Naive thymus-derived CD4-positive, alpha-beta T cell (primary cell): ENCODE results near the gene RSAD1. TPM values are rescaled to one million over a fixed set of nuclear protein-coding genes. Genes with fewer than 3 reads are reported as not detected.

Experiments
- ATAC-seq: fragments of 150-1000 bp; cut with Tn5 transposase; 2 replicates; pipeline ENCODE4 v1.10.0; 2021; ENCODE audit warnings: mild to moderate bottlenecking, moderate library complexity
- CTCF ChIA-PET: fragments of 350-600 bp; sonication (Branson Sonifier 250); formaldehyde crosslinking; loops from one replicate; lab custom pipeline; 2021; ENCODE audit warnings: antibody characterized with exemption; lab: Charles Lee
- POLR2A ChIA-PET: fragments of 350-600 bp; sonication (Branson Sonifier 250); formaldehyde crosslinking; loops from one replicate; lab custom pipeline; 2021; ENCODE audit warnings: antibody characterized with exemption, inconsistent platforms; lab: Charles Lee
- DNase-seq, 9 donors: peaks; one replicate each; pipeline versions ENCODE4 v3.0.0 to v3.0.0-alpha.2; 2020 to 2022; ENCODE audit warnings: mixed read lengths in 1 of 9
- H3K27ac ChIP-seq: one replicate; pipeline ENCODE4 v1.7.0; 2013; ENCODE audit warnings: mild to moderate bottlenecking, low read depth, low read length, moderate library complexity
- H3K27me3 ChIP-seq, 2 donors: one replicate each; pipeline ENCODE4 v1.7.0; 2013; ENCODE audit warnings: low read length in 2 of 2, mild to moderate bottlenecking in 2 of 2, moderate library complexity in 2 of 2; ENCODE audit not compliant: control insufficient read depth in 2 of 2, insufficient read depth in 2 of 2
- H3K36me3 ChIP-seq, 3 experiments: 1 replicate in 2 of 3; 2 replicates in 1 of 3; pipeline ENCODE4 v1.7.0; 2013; ENCODE audit warnings: low read length in 3 of 3, mild to moderate bottlenecking in 3 of 3, moderate library complexity in 1 of 3; ENCODE audit not compliant: insufficient read depth in 3 of 3, control insufficient read depth in 2 of 3
- H3K4me1 ChIP-seq, 2 donors: one replicate each; pipeline ENCODE4 v1.7.0; 2013; ENCODE audit warnings: low read length in 2 of 2, mild to moderate bottlenecking in 2 of 2, moderate library complexity in 1 of 2; ENCODE audit not compliant: control insufficient read depth in 2 of 2, insufficient read depth in 2 of 2
- H3K4me3 ChIP-seq: 2 replicates; pipeline ENCODE4 v1.7.0; 2013; ENCODE audit warnings: mild to moderate bottlenecking, low read length
- H3K9me3 ChIP-seq, 3 experiments: 1 replicate in 2 of 3; 2 replicates in 1 of 3; pipeline ENCODE4 v1.7.0; 2013; ENCODE audit warnings: low read length in 3 of 3; ENCODE audit not compliant: control insufficient read depth in 2 of 3
- H3K27ac Mint-ChIP-seq, 9 donors: one replicate each; pipeline ENCODE4 v1.8.0; 2020 to 2022; ENCODE audit warnings: mixed read lengths in 9 of 9, mild to moderate bottlenecking in 8 of 9, moderate library complexity in 5 of 9, inconsistent platforms in 2 of 9
- H3K27me3 Mint-ChIP-seq, 5 donors: one replicate each; pipeline ENCODE4 v1.8.0; 2021 to 2022; ENCODE audit warnings: mixed read lengths in 5 of 5, mild to moderate bottlenecking in 1 of 5
- H3K36me3 Mint-ChIP-seq, 5 donors: one replicate each; pipeline ENCODE4 v1.8.0; 2020 to 2022; ENCODE audit warnings: mixed read lengths in 5 of 5, mild to moderate bottlenecking in 3 of 5, inconsistent platforms in 1 of 5
- H3K4me1 Mint-ChIP-seq, 7 donors: one replicate each; pipeline ENCODE4 v1.8.0; 2020 to 2022; ENCODE audit warnings: mixed read lengths in 7 of 7, mild to moderate bottlenecking in 3 of 7, inconsistent platforms in 1 of 7
- H3K4me3 Mint-ChIP-seq, 10 donors: one replicate each; pipeline ENCODE4 v1.8.0; 2020 to 2022; ENCODE audit warnings: mild to moderate bottlenecking in 10 of 10, mixed read lengths in 10 of 10, moderate library complexity in 6 of 10, inconsistent platforms in 2 of 10
- H3K9me3 Mint-ChIP-seq, 11 donors: one replicate each; pipeline ENCODE4 v1.8.0; 2020 to 2022; ENCODE audit warnings: mixed read lengths in 11 of 11, mild to moderate bottlenecking in 4 of 11, inconsistent platforms in 1 of 11, moderate library complexity in 1 of 11
- intact Hi-C, 2 donors: fragments of 100-400 bp; cut with micrococcal nuclease; formaldehyde crosslinking; loops; one replicate each; pipeline ENCODE4 v1.15.1; 2023
- polyA plus RNA-seq, 2 donors: library from polyadenylated mRNA; unstranded; fragments of 300-500 nt; fragmentation: Illumina TruSeq; gene quantifications; one replicate each; pipeline ENCODE4 v1.2.3, GENCODE V29; 2021
- total RNA-seq, 6 experiments: library from RNA in 5 of 6; stranded (reverse) in 5 of 6; gene quantifications; 1 replicate in 5 of 6; 2 replicates in 1 of 6; pipeline ENCODE4 v1.2.3 and lab custom pipeline; 2021 to 2026

Gene RSAD1
- total and polyA plus RNA-seq, 7 experiments from 2014 or later = 38.3 to 91.0 (median 56.8) TPM

GRCh38 chr17:50467114-50467854, 11.4 kb upstream of the RSAD1 start:
- DNase-seq = no peak
- CTCF ChIA-PET = no interaction called here
- no peaks in the 10 kb centered on the region for H3K9me3 ChIP-seq
- H3K27me3 ChIP-seq = peaks cover 0 to 7% of the 10 kb centered on the region in 2 donors
- H3K27me3 Mint-ChIP-seq = peaks cover 12 to 27% (median 17%) of the 10 kb centered on the region in 5 donors
- H3K4me1 ChIP-seq = no peaks in the 10 kb centered on the region
- POLR2A ChIA-PET = no interaction called here
- no peaks in the 10 kb centered on the region for H3K36me3 ChIP-seq
- ATAC-seq = no peak
- peaks cover 0 to 6% (median 4%) of the 10 kb centered on the region in 7 donors for H3K4me1 Mint-ChIP-seq
- H3K27ac Mint-ChIP-seq = no peak overlapping the region
- H3K4me3 Mint-ChIP-seq = peak overlapping the region in 5 of 10 donors; percentile 17 to 57 (median 51)
- H3K4me3 ChIP-seq = no peak overlapping the region
- intact Hi-C loops = no loop called here
- peaks cover 0 to 12% (median 4%) of the 10 kb centered on the region in 5 donors for H3K36me3 Mint-ChIP-seq
- no peak overlapping the region for H3K27ac ChIP-seq
- H3K9me3 Mint-ChIP-seq = peaks cover 0 to 3% (median 0%) of the 10 kb centered on the region in 11 donors

DNA sequence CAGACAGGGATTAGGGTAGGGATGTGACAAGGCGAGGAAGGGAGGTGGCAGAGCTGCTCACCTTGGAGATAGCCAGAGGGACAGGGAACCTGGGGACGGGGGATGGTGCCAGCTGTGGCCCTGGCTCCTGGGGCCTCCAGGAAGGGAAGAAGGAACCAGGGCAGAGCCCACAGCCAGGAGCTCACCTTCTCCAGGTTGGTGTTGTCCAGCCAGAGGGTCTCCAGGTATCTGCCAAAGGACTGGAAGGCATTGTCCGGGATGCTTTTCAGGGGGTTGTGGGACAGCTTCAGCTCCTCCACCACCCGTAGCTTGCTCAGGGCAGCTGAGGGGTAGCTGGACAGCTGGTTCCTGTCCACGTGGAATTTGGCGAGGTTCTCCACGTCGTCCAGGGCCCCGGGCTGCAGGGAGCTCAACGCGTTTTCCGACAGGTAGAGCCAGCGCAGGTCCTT, 10.8 kb upstream of the RSAD1 start:
- Mint-ChIP-seq H3K4me1 (peaks cover 0 to 6% (median 4%) of the 10 kb centered on the region in 7 donors), H3K9me3 (peaks cover 0 to 3% (median 0%) of the 10 kb centered on the region in 11 donors), H3K36me3 (peaks cover 0 to 16% (median 4%) of the 10 kb centered on the region in 5 donors), H3K27me3 (peaks cover 12 to 27% (median 17%) of the 10 kb centered on the region in 5 donors), H3K27ac (no peak overlapping the region), H3K4me3 (peak overlapping the region in 5 of 10 donors; percentile 51 to 80 (median 57))
- Histone ChIP-seq H3K27ac (no peak overlapping the region), H3K4me1 (no peaks in the 10 kb centered on the region), H3K4me3 (no peak overlapping the region), H3K9me3 (no peaks in the 10 kb centered on the region), H3K36me3 (no peaks in the 10 kb centered on the region), H3K27me3 (peaks cover 0 to 7% of the 10 kb centered on the region in 2 donors)
- ATAC-seq (no peak), DNase-seq (no peak)
- POLR2A ChIA-PET = no interaction called here
- intact Hi-C loops = no loop called here
- CTCF ChIA-PET = no interaction called here

- DNase-seq (no peak), ATAC-seq (peak; percentile 32)
- Histone ChIP-seq H3K27ac (no peak within 1 kb of the TSS), H3K4me3 (no peak within 1 kb of the TSS), H3K36me3 (no peaks in the 10 kb centered on the region), H3K9me3 (no peaks in the 10 kb centered on the region), H3K27me3 (peaks cover 0 to 7% of the 10 kb centered on the region in 2 donors), H3K4me1 (no peaks in the 10 kb centered on the region)
- Mint-ChIP-seq H3K27ac (no peak within 1 kb of the TSS), H3K4me3 (peak within 1 kb of the TSS in 8 of 10 donors; percentile 49 to 80 (median 56)), H3K36me3 (peaks cover 0 to 20% (median 8%) of the 10 kb centered on the region in 5 donors), H3K9me3 (peaks cover 0 to 3% (median 0%) of the 10 kb centered on the region in 11 donors), H3K4me1 (peaks cover 0 to 6% (median 4%) of the 10 kb centered on the region in 7 donors), H3K27me3 (peaks cover 12 to 27% (median 17%) of the 10 kb centered on the region in 5 donors)
- CTCF ChIA-PET = interaction anchor here (0.5 kb wide), 1 partner anchor 37 kb away, joined by 4 read pairs; no protein-coding TSS in a partner anchor
- POLR2A ChIA-PET = no interaction called here
- intact Hi-C loops = no loop called here
These were observed 10.1 kb upstream of the RSAD1 start, which contains the start of gene CHAD for GRCh38 chr17:50468304-50469207. TSS of gene CHAD (minus strand) at chr17:50468880. CDS start at chr17:50468813, 67 bp downstream.

- H3K36me3 Mint-ChIP-seq = peaks cover 0 to 23% (median 10%) of the 10 kb centered on the region in 5 donors
- Histone ChIP-seq H3K36me3 (no peaks in the 10 kb centered on the region), H3K27me3 (peaks cover 0 to 7% of the 10 kb centered on the region in 2 donors), H3K4me1 (no peaks in the 10 kb centered on the region), H3K27ac (no peak overlapping the region), H3K9me3 (no peaks in the 10 kb centered on the region), H3K4me3 (no peak overlapping the region)
- peak overlapping the region in 6 of 10 donors; percentile 25 to 55 (median 43) for H3K4me3 Mint-ChIP-seq
- DNase-seq (no peak), ATAC-seq (peak; percentile 8)
- POLR2A ChIA-PET = no interaction called here
- CTCF ChIA-PET = no interaction called here
- H3K27ac Mint-ChIP-seq = no peak overlapping the region
- peaks cover 0 to 6% (median 4%) of the 10 kb centered on the region in 7 donors for H3K4me1 Mint-ChIP-seq
- peaks cover 12 to 27% (median 17%) of the 10 kb centered on the region in 5 donors for H3K27me3 Mint-ChIP-seq
- H3K9me3 Mint-ChIP-seq = peaks cover 0 to 3% (median 0%) of the 10 kb centered on the region in 11 donors
- intact Hi-C loops = no loop called here
These were observed 9.5 kb upstream of the RSAD1 start for GRCh38 chr17:50469208-50469605.

DNA sequence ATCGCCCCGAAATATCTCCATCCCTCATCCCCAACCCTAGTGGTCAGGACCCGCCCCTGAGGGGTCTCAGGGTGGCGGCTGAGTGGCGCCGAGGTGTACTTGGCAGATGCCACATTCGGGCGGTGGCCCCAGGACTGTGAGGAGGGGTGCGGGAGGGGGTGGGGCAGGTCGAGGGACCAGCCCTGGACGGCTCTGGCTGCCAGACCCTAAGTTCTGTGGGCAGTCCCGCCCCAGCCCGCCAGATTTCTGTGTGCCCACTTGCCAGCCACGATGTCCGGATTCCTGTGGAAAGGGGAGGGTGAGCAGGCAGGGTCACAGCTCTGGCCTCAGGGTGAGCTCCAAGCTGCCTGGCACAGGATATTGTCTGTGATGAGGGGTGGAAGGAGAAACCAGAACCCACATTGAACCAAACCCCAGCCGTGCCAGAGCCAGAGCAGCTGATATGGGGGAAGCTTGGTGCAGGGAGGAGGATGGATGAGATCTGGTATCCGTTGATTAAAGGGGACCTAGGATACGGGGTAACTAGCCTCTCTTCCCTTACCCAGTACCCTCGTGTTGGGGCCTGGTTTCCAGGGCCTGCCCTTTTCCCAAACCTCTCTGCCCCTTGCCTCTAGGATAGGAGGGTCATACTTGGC, 8.9 kb upstream of the RSAD1 start:
- peaks cover 0 to 7% of the 10 kb centered on the region in 2 donors for H3K27me3 ChIP-seq
- Mint-ChIP-seq H3K27ac (no peak overlapping the region), H3K4me3 (peak overlapping the region in 6 of 10 donors; percentile 23 to 55 (median 33)), H3K4me1 (peaks cover 0 to 6% (median 4%) of the 10 kb centered on the region in 7 donors), H3K36me3 (peaks cover 0 to 23% (median 10%) of the 10 kb centered on the region in 5 donors), H3K27me3 (peaks cover 12 to 27% (median 17%) of the 10 kb centered on the region in 5 donors), H3K9me3 (peaks cover 0 to 3% (median 0%) of the 10 kb centered on the region in 11 donors)
- no peaks in the 10 kb centered on the region for H3K9me3 ChIP-seq
- no peaks in the 10 kb centered on the region for H3K36me3 ChIP-seq
- no peak overlapping the region for H3K4me3 ChIP-seq
- POLR2A ChIA-PET = no interaction called here
- no peak overlapping the region for H3K27ac ChIP-seq
- ATAC-seq = no peak
- CTCF ChIA-PET = no interaction called here
- no peaks in the 10 kb centered on the region for H3K4me1 ChIP-seq
- intact Hi-C loops = no loop called here
- DNase-seq = no peak

DNA sequence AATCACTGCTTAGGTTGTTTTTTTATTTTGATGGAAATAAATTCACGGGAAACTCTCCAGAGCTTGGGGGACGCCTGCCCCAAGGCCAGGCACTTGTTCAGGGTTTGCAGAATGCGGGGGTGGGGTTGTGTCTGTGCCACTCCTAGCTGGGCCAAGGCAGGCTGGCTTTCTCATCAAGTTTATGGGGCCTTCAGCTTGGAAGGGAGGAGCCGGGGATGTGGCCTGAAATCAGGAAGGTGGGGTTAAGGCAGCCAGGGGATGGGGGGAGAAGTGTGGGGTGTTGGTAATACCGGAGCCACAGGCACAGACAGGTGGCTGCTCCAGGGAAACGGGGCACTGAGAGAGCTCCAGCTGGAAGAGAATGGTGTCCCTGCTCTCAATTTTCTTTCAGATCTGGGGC, 8.2 kb upstream of the RSAD1 start:
- ATAC-seq = no peak
- no peaks in the 10 kb centered on the region for H3K9me3 ChIP-seq
- no peak overlapping the region for H3K27ac ChIP-seq
- H3K36me3 Mint-ChIP-seq = peaks cover 0 to 20% (median 10%) of the 10 kb centered on the region in 5 donors
- no peak for DNase-seq
- ChIA-PET CTCF (no interaction called here), POLR2A (no interaction called here)
- H3K4me1 Mint-ChIP-seq = peaks cover 0 to 6% (median 4%) of the 10 kb centered on the region in 7 donors
- H3K4me3 ChIP-seq = no peak overlapping the region
- H3K27me3 ChIP-seq = peaks cover 0 to 7% of the 10 kb centered on the region in 2 donors
- H3K4me3 Mint-ChIP-seq = peak overlapping the region in 3 of 10 donors; percentile 23 to 40 (median 24)
- H3K27ac Mint-ChIP-seq = peak overlapping the region in 1 of 9 donors; percentile 41
- intact Hi-C loops = no loop called here
- H3K9me3 Mint-ChIP-seq = peaks cover 0 to 3% (median 0%) of the 10 kb centered on the region in 11 donors
- no peaks in the 10 kb centered on the region for H3K36me3 ChIP-seq
- no peaks in the 10 kb centered on the region for H3K4me1 ChIP-seq
- peaks cover 12 to 27% (median 17%) of the 10 kb centered on the region in 5 donors for H3K27me3 Mint-ChIP-seq
